Measurements from ENCODE around the gene SPDYE3.
A peak's percentile ranks its signal among the peaks of the same experiment; 100 is the strongest.
"Not testable (repeated sequence)": the region's sequence is repeated elsewhere in the genome, so short reads cannot be mapped to it uniquely, and the experiment has no call there.

Gene SPDYE3

GRCh38 chr7:100345288-100345672, 37.8 kb downstream of the SPDYE3 start:
- H3K36me3 ChIP-seq, result peaks cover 33% of the 10 kb centered on the region
- H3K4me1 ChIP-seq (ENCODE audit: control insufficient read depth in 1 of 2, insufficient read depth in 1 of 2, low read depth in 1 of 2, low read length in 1 of 2); H3K9me3 ChIP-seq; H3K27me3 ChIP-seq; H3K4me3 ChIP-seq (ENCODE audit: low read depth in 1 of 2, low read length in 1 of 2): not testable (repeated sequence)
- peak overlapping the region; percentile 86 for H3K27ac ChIP-seq
- TF ChIP-seq, protein P1, sequence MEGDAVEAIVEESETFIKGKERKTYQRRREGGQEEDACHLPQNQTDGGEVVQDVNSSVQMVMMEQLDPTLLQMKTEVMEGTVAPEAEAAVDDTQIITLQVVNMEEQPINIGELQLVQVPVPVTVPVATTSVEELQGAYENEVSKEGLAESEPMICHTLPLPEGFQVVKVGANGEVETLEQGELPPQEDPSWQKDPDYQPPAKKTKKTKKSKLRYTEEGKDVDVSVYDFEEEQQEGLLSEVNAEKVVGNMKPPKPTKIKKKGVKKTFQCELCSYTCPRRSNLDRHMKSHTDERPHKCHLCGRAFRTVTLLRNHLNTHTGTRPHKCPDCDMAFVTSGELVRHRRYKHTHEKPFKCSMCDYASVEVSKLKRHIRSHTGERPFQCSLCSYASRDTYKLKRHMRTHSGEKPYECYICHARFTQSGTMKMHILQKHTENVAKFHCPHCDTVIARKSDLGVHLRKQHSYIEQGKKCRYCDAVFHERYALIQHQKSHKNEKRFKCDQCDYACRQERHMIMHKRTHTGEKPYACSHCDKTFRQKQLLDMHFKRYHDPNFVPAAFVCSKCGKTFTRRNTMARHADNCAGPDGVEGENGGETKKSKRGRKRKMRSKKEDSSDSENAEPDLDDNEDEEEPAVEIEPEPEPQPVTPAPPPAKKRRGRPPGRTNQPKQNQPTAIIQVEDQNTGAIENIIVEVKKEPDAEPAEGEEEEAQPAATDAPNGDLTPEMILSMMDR (IDR thresholded peaks at IDR 0.05), result peak; percentile 79

GRCh38 chr7:100346921-100347320, 39.4 kb downstream of the SPDYE3 start:
- peaks cover 37% of the 10 kb centered on the region for H3K36me3 ChIP-seq
- peak overlapping the region; percentile 27 for H3K27ac ChIP-seq
- H3K9me3 ChIP-seq, result no peaks in the 10 kb centered on the region
- TF ChIP-seq, protein P1 (IDR thresholded peaks at IDR 0.05), result no peak
- no peak overlapping the region for H3K4me3 ChIP-seq (ENCODE audit: low read depth in 1 of 2, low read length in 1 of 2)
- H3K27me3 ChIP-seq, result no peaks in the 10 kb centered on the region
- H3K4me1 ChIP-seq (ENCODE audit: control insufficient read depth in 1 of 2, insufficient read depth in 1 of 2, low read depth in 1 of 2, low read length in 1 of 2), result peaks cover 12% of the 10 kb centered on the region in 2 experiments

- TF ChIP-seq, protein P1 (IDR thresholded peaks at IDR 0.05), result no peak
- peaks cover 25 to 26% of the 10 kb centered on the region in 2 experiments for H3K4me1 ChIP-seq (ENCODE audit: control insufficient read depth in 1 of 2, insufficient read depth in 1 of 2, low read depth in 1 of 2, low read length in 1 of 2)
- no peak overlapping the region for H3K4me3 ChIP-seq (ENCODE audit: low read depth in 1 of 2, low read length in 1 of 2)
- no peaks in the 10 kb centered on the region for H3K27me3 ChIP-seq
- no peaks in the 10 kb centered on the region for H3K9me3 ChIP-seq
- H3K36me3 ChIP-seq, result peaks cover 47% of the 10 kb centered on the region
- H3K27ac ChIP-seq, result no peak overlapping the region
Measured at GRCh38 chr7:100348805-100349204, 41.3 kb downstream of the SPDYE3 start.

DNA sequence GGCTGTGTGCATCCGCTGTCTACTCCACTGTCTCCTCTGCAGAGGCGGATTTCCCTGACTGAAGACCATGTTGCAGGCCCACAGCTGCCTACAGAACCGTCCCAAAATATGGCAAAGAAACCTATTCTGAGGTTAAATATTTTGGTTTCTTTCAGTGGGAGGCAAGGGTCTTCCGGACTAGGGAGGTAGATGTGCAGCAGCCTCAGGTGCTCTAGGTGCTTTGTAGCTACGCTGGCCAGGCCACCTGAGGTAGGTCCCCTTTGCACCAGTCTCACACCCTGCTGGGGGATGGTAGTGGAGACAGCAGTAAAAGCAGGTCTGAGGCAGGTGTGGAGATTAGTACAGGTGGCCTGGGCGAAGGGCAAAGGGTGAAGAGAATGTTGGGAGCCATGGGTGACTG, 42.3 kb downstream of the SPDYE3 start:
- H3K4me3 ChIP-seq (ENCODE audit: low read depth in 1 of 2, low read length in 1 of 2), result no peak overlapping the region
- H3K27ac ChIP-seq, result no peak overlapping the region
- no peaks in the 10 kb centered on the region for H3K27me3 ChIP-seq
- peaks cover 47% of the 10 kb centered on the region for H3K36me3 ChIP-seq
- peaks cover 24% of the 10 kb centered on the region in 2 experiments for H3K4me1 ChIP-seq (ENCODE audit: control insufficient read depth in 1 of 2, insufficient read depth in 1 of 2, low read depth in 1 of 2, low read length in 1 of 2)
- H3K9me3 ChIP-seq, result no peaks in the 10 kb centered on the region
- TF ChIP-seq, protein P1 (IDR thresholded peaks at IDR 0.05), result no peak

GRCh38 chr7:100351657-100352058, 44.2 kb downstream of the SPDYE3 start:
- peaks cover 38% of the 10 kb centered on the region for H3K36me3 ChIP-seq

GRCh38 chr7:100352230-100352781, 44.8 kb downstream of the SPDYE3 start:
- Histone ChIP-seq H3K4me1 (ENCODE audit: control insufficient read depth in 1 of 2, insufficient read depth in 1 of 2, low read depth in 1 of 2, low read length in 1 of 2) (peaks cover 46 to 47% of the 10 kb centered on the region in 2 experiments), H3K36me3 (peaks cover 31% of the 10 kb centered on the region), H3K27ac (peak overlapping the region; percentile 74)
- not testable (repeated sequence) for H3K9me3 ChIP-seq; H3K27me3 ChIP-seq; H3K4me3 ChIP-seq (ENCODE audit: low read depth in 1 of 2, low read length in 1 of 2)

More at GRCh38 chr7:100351657-100352058, 44.2 kb downstream of the SPDYE3 start:
- Histone ChIP-seq H3K27ac (peak overlapping the region; percentile 74), H3K9me3 (no peaks in the 10 kb centered on the region), H3K4me1 (ENCODE audit: control insufficient read depth in 1 of 2, insufficient read depth in 1 of 2, low read depth in 1 of 2, low read length in 1 of 2) (peaks cover 40% of the 10 kb centered on the region in 2 experiments), H3K27me3 (no peaks in the 10 kb centered on the region), H3K4me3 (ENCODE audit: low read depth in 1 of 2, low read length in 1 of 2) (no peak overlapping the region)
- TF ChIP-seq, protein P1 (IDR thresholded peaks at IDR 0.05), result no peak
